GM12878 (cell line): ENCODE data around the gene ARMCX6. TPM values are rescaled to one million over a fixed set of nuclear protein-coding genes. Genes with fewer than 3 reads are reported as not detected.

Source experiments
- BHLHE40 ChIP-seq, 2 experiments: fragments of 450-650 bp in 1 of 2; IDR thresholded peaks; 2 replicates each; pipeline ENCODE4 v1.6.1; 2011 to 2017; ENCODE audit warnings: low read depth in 2 of 2, borderline replicate concordance in 1 of 2, improper control_type of control experiment in 1 of 2, low read length in 1 of 2, mild to moderate bottlenecking in 1 of 2
- CHD4 ChIP-seq: fragments of 200-600 bp; sonication (generic); IDR thresholded peaks from 2 replicates; pipeline ENCODE4 v1.6.1; 2016; ENCODE audit warnings: mild to moderate bottlenecking
- CREB1 ChIP-seq: IDR thresholded peaks from 2 replicates; pipeline ENCODE4 v1.6.1; 2012; ENCODE audit warnings: low read depth, mild to moderate bottlenecking, inconsistent platforms
- CREM ChIP-seq: IDR thresholded peaks from 2 replicates; pipeline ENCODE4 v1.6.1; 2014; ENCODE audit warnings: antibody characterized with exemption, low read depth
- GATAD2B ChIP-seq: fragments of 450-650 bp; conservative IDR thresholded peaks from 2 replicates; pipeline ENCODE4 v1.6.1; 2017; ENCODE audit warnings: low read depth, mild to moderate bottlenecking, moderate library complexity
- HDAC2 ChIP-seq: fragments of 200-600 bp; sonication (generic); IDR thresholded peaks from 2 replicates; pipeline ENCODE4 v1.6.1; 2017
- HDGF ChIP-seq: fragments of 450-650 bp; IDR thresholded peaks from 2 replicates; pipeline ENCODE4 v1.6.1; 2016; ENCODE audit warnings: antibody characterized with exemption
- JUND ChIP-seq: IDR thresholded peaks from 2 replicates; pipeline ENCODE4 v1.6.1; 2012; ENCODE audit warnings: low read depth, mild to moderate bottlenecking, low read length, improper control_type of control experiment, moderate library complexity
- KLF5 ChIP-seq: fragments of 450-650 bp; IDR thresholded peaks from 2 replicates; pipeline ENCODE4 v1.6.1; 2014; ENCODE audit warnings: mild to moderate bottlenecking; ENCODE audit not compliant: partially characterized antibody
- NFYA ChIP-seq: IDR thresholded peaks from 2 replicates; pipeline ENCODE4 v1.6.1; 2011; ENCODE audit warnings: low read depth, mild to moderate bottlenecking, low read length, improper control_type of control experiment, borderline replicate concordance
- NR2C2 ChIP-seq: IDR thresholded peaks from 2 replicates; pipeline ENCODE4 v1.6.1; 2011; ENCODE audit warnings: borderline replicate concordance, low read depth; ENCODE audit not compliant: control insufficient read depth, insufficient read length
- POLR2A ChIP-seq: IDR thresholded peaks from 2 replicates; pipeline ENCODE4 v1.6.1; 2011; ENCODE audit warnings: low read depth, mild to moderate bottlenecking, low read length
- POLR2AphosphoS2 ChIP-seq: IDR thresholded peaks from 2 replicates; pipeline ENCODE4 v1.6.1; 2011; ENCODE audit warnings: low read depth, mild to moderate bottlenecking, low read length, improper control_type of control experiment, moderate library complexity
- PRDM15 ChIP-seq: fragments of 450-650 bp; formaldehyde crosslinking; IDR thresholded peaks from 2 replicates; pipeline ENCODE4 v1.4.0; 2020; ENCODE audit warnings: mild to moderate bottlenecking, moderate library complexity
- RB1 ChIP-seq: fragments of 450-650 bp; formaldehyde crosslinking; IDR thresholded peaks from 2 replicates; pipeline ENCODE4 v1.6.1; 2017; ENCODE audit warnings: mild to moderate bottlenecking, borderline replicate concordance
- RELA ChIP-seq: fragments of 450-650 bp; IDR thresholded peaks from 2 replicates; pipeline ENCODE4 v1.8.0; 2014; ENCODE audit warnings: borderline replicate concordance; ENCODE audit not compliant: partially characterized antibody
- RUNX3 ChIP-seq: IDR thresholded peaks from 2 replicates; pipeline ENCODE4 v1.6.1; 2012; ENCODE audit warnings: low read length, inconsistent platforms
- SIN3A ChIP-seq: IDR thresholded peaks from 2 replicates; pipeline ENCODE4 v1.6.1; 2012; ENCODE audit warnings: low read depth, low read length, improper control_type of control experiment
- SMARCA5 ChIP-seq: fragments of 450-650 bp; IDR thresholded peaks from 2 replicates; pipeline ENCODE4 v1.6.1; 2017; ENCODE audit warnings: mild to moderate bottlenecking
- SMC3 ChIP-seq: IDR thresholded peaks from 2 replicates; pipeline ENCODE4 v1.6.1; 2011; ENCODE audit warnings: low read length, improper control_type of control experiment, borderline replicate concordance
- SUPT20H ChIP-seq: IDR thresholded peaks from 2 replicates; pipeline ENCODE4 v1.6.1; 2011; ENCODE audit warnings: low read depth, mild to moderate bottlenecking, low read length, moderate library complexity, borderline replicate concordance; ENCODE audit not compliant: control insufficient read depth
- TCF3 ChIP-seq: IDR thresholded peaks from 2 replicates; pipeline ENCODE4 v1.6.1; 2012; ENCODE audit warnings: low read depth, mild to moderate bottlenecking, low read length, borderline replicate concordance; ENCODE audit not compliant: insufficient read depth
- YBX1 ChIP-seq: fragments of 450-650 bp; IDR thresholded peaks from 2 replicates; pipeline ENCODE4 v1.6.1; 2016; ENCODE audit warnings: antibody characterized with exemption
- ZNF24 ChIP-seq: fragments of 450-650 bp; IDR thresholded peaks from 2 replicates; pipeline ENCODE4 v1.6.1; 2017; ENCODE audit warnings: antibody characterized with exemption, mild to moderate bottlenecking
- ZZZ3 ChIP-seq: IDR thresholded peaks from 2 replicates; pipeline ENCODE4 v1.6.1; 2011; ENCODE audit warnings: low read depth; ENCODE audit not compliant: control insufficient read depth, insufficient read length
- polyA plus RNA-seq, 11 experiments: library from polyadenylated mRNA; depleted of rRNA in 4 of 11; unstranded in 6 of 11; stranded (reverse) in 5 of 11; fragments of >200 nt; fragmentation: Nextera tagmentation in 4 of 11; fragmentation: Illumina TruSeq in 1 of 11; extraction: Ambion mirVana in 4 of 11; extraction: Trizol in 1 of 11; gene quantifications; 1 replicate in 1 of 11; 2 replicates in 10 of 11; pipeline versions ENCODE4 v1.2.1 to v1.2.3, GENCODE V29; 2011 to 2016; ENCODE audit warnings: inconsistent platforms in 2 of 11, missing spikeins in 2 of 11, low read depth in 1 of 11
- total RNA-seq, 4 experiments: library from RNA; depleted of rRNA in 3 of 4; stranded (reverse); fragments of >200 nt in 3 of 4; fragmentation: Illumina TruSeq in 1 of 4; extraction: Trizol in 1 of 4; gene quantifications; 2 replicates each; pipeline versions ENCODE4 v1.2.1 to v1.2.3, GENCODE V29; 2013 to 2021
- TF ChIP-seq, protein P1 (sequence below): IDR thresholded peaks from 2 replicates; pipeline ENCODE4 v1.6.1; 2012; ENCODE audit warnings: low read depth, low read length, improper control_type of control experiment
- TF ChIP-seq, protein P2 (sequence below): IDR thresholded peaks from 2 replicates; pipeline ENCODE4 v1.6.1; 2011; ENCODE audit warnings: low read depth, mild to moderate bottlenecking, low read length, moderate library complexity, borderline replicate concordance; ENCODE audit errors: extremely low read depth
- TF ChIP-seq, protein P3 (sequence below): IDR thresholded peaks from 2 replicates; pipeline ENCODE4 v1.6.1; 2011; ENCODE audit warnings: low read depth, low read length, improper control_type of control experiment, borderline replicate concordance

ARMCX6 gene
- total and polyA plus RNA-seq, 10 of the 15 experiments (the other 5 are each of a cell fraction or from before 2014, with no cell fraction given) = 34.7 to 72.3 (median 48.6) TPM

DNA sequence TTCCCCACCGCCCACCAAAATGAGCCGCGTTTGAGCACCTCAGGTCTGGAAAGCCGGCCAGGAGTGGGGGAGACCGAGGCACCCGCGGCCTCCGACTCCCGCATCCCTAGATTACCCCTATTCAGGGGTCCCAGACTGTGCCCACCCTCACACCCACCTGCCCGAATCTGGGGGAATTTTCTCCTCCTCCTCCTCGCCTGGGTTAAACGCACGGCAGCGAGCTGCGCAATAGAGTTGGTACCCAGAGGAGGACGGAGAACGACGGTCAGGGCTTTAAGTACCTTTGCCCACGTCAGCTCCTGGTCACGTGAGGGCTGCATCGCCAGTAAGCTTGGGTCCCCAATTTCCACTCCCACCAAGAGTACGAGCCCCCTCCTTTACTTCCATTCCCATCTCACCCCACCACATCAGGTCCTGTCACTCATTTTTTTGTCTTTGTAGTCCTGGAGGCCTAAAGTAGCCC, 41.8 kb upstream of the ARMCX6 start, which contains the start of gene ARMCX2 (continued):
- TF ChIP-seq GATAD2B (no peak), JUND (no peak), RUNX3 (no peak), SMC3 (no peak), BHLHE40 (IDR thresholded peaks at IDR 0.05; ENCODE audit: borderline replicate concordance in 1 of 2, low read depth in 2 of 2, low read length in 1 of 2) (peak in 1 of 2 experiments; percentile 72; a peak in 1 of 4 replicates), NR2C2 (no peak), ZNF24 (no peak), POLR2AphosphoS2 (0 out of 2 replicates have a peak, but pooled peaks have one; percentile 44), RELA (no peak), YBX1 (no peak), SUPT20H (no peak), HDAC2 (no peak), ZZZ3 (no peak), POLR2A (peak; percentile 94), CREM (peak; percentile 40; the same call in 1 of the 2 replicates), KLF5 (no peak), PRDM15 (CRISPR knock-in tag) (no peak), CREB1 (0 out of 2 replicates have a peak, but pooled peaks have one; percentile 37), RB1 (no peak), SMARCA5 (no peak), NFYA (no peak), HDGF (no peak), SIN3A (no peak), CHD4 (no peak), TCF3 (no peak)
- TF ChIP-seq, protein P1, sequence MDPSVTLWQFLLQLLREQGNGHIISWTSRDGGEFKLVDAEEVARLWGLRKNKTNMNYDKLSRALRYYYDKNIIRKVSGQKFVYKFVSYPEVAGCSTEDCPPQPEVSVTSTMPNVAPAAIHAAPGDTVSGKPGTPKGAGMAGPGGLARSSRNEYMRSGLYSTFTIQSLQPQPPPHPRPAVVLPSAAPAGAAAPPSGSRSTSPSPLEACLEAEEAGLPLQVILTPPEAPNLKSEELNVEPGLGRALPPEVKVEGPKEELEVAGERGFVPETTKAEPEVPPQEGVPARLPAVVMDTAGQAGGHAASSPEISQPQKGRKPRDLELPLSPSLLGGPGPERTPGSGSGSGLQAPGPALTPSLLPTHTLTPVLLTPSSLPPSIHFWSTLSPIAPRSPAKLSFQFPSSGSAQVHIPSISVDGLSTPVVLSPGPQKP = no peak
- TF ChIP-seq, protein P2, sequence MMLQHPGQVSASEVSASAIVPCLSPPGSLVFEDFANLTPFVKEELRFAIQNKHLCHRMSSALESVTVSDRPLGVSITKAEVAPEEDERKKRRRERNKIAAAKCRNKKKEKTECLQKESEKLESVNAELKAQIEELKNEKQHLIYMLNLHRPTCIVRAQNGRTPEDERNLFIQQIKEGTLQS = peak; percentile 55; the same call in 1 of the 2 replicates
- TF ChIP-seq, protein P3, sequence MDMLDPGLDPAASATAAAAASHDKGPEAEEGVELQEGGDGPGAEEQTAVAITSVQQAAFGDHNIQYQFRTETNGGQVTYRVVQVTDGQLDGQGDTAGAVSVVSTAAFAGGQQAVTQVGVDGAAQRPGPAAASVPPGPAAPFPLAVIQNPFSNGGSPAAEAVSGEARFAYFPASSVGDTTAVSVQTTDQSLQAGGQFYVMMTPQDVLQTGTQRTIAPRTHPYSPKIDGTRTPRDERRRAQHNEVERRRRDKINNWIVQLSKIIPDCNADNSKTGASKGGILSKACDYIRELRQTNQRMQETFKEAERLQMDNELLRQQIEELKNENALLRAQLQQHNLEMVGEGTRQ = peak; percentile 78
